ENCODE measurements around the gene ANXA8.

DNA sequence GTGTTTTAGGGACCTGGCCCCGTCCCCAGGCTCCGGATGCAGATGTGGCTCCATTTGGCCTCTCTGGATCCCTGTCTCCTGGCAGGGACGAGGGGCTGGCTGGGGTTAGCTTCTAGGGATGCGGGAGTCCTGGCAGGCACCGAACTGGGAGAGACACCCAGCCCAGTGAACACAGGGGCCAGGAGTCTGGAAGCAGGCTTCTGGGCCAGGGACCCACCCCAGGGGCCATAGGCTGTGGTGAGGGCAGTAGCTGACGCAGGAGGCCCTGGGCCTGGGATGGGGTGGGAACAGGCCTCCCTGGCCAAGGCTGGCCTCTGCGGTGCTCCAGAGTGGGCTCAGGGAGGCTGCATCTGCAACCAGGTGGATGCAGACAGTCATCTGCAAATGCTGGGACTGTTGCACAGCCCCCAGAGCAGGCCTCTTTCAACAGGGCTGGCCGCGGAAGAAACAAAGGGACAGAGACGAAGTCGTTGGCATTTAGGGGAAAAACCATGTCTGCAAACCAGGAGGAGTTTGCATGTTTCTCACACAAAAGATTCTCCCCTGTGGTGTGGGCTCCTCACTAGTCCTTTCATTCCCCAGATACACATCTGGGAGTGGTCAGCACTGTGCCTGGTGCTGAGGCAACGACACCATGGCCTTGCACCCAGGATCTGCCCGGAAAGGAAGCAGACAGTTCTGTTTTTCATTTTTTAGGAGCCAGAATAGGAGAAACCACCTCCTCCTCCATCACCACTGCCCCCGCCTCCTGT lies 63.4 kb downstream of the ANXA8 start:
- TF ChIP-seq POLR2A (IDR thresholded peaks at IDR 0.05): no peak
- TF ChIP-seq, protein P1, sequence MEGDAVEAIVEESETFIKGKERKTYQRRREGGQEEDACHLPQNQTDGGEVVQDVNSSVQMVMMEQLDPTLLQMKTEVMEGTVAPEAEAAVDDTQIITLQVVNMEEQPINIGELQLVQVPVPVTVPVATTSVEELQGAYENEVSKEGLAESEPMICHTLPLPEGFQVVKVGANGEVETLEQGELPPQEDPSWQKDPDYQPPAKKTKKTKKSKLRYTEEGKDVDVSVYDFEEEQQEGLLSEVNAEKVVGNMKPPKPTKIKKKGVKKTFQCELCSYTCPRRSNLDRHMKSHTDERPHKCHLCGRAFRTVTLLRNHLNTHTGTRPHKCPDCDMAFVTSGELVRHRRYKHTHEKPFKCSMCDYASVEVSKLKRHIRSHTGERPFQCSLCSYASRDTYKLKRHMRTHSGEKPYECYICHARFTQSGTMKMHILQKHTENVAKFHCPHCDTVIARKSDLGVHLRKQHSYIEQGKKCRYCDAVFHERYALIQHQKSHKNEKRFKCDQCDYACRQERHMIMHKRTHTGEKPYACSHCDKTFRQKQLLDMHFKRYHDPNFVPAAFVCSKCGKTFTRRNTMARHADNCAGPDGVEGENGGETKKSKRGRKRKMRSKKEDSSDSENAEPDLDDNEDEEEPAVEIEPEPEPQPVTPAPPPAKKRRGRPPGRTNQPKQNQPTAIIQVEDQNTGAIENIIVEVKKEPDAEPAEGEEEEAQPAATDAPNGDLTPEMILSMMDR (IDR thresholded peaks at IDR 0.05): no peak
